ENCODE results near the gene NFIC. TPM values are rescaled to one million over a fixed set of nuclear protein-coding genes. Genes with fewer than 3 reads are reported as not detected.
"Not testable (repeated sequence)": the region's sequence is repeated elsewhere in the genome, so short reads cannot be mapped to it uniquely, and the experiment has no call there.

Gene NFIC
- total RNA-seq, 1 experiment from 2014 or later: 85.5 TPM

GRCh38 chr19:3452171-3452941 lies 86.0 kb downstream of the NFIC start:
- TF ChIP-seq, protein P1, sequence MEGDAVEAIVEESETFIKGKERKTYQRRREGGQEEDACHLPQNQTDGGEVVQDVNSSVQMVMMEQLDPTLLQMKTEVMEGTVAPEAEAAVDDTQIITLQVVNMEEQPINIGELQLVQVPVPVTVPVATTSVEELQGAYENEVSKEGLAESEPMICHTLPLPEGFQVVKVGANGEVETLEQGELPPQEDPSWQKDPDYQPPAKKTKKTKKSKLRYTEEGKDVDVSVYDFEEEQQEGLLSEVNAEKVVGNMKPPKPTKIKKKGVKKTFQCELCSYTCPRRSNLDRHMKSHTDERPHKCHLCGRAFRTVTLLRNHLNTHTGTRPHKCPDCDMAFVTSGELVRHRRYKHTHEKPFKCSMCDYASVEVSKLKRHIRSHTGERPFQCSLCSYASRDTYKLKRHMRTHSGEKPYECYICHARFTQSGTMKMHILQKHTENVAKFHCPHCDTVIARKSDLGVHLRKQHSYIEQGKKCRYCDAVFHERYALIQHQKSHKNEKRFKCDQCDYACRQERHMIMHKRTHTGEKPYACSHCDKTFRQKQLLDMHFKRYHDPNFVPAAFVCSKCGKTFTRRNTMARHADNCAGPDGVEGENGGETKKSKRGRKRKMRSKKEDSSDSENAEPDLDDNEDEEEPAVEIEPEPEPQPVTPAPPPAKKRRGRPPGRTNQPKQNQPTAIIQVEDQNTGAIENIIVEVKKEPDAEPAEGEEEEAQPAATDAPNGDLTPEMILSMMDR (IDR thresholded peaks at IDR 0.05; ENCODE audit: unreplicated experiment): no peak
- CTCF ChIA-PET: interaction anchor here (0.7 kb wide), 1 partner anchor 167 kb away, joined by 4 read pairs; no protein-coding TSS in a partner anchor
- Mint-ChIP-seq H3K27me3 (ENCODE audit: insufficient read depth, unreplicated experiment) (no peaks in the 10 kb centered on the region), H3K36me3 (ENCODE audit: insufficient read depth, unreplicated experiment) (peaks cover 92% of the 10 kb centered on the region), H3K9me3 (ENCODE audit: unreplicated experiment) (no peaks in the 10 kb centered on the region), H3K4me1 (ENCODE audit: insufficient read depth, unreplicated experiment) (peaks cover 7% of the 10 kb centered on the region), H3K27ac (ENCODE audit: low read depth, unreplicated experiment) (peak overlapping the region; percentile 97), H3K4me3 (ENCODE audit: unreplicated experiment) (no peak overlapping the region)
- intact Hi-C loops (cut with micrococcal nuclease): no loop called here
- POLR2A ChIA-PET: no interaction called here
- no peak for DNase-seq (ENCODE audit: unreplicated experiment)
- BruUV-seq (replicated peaks): no TSS peak

- DNase-seq (ENCODE audit: unreplicated experiment); H3K27me3 Mint-ChIP-seq (ENCODE audit: insufficient read depth, unreplicated experiment); H3K4me3 Mint-ChIP-seq (ENCODE audit: unreplicated experiment); intact Hi-C loops (cut with micrococcal nuclease); BruUV-seq (replicated peaks); CTCF ChIA-PET; H3K4me1 Mint-ChIP-seq (ENCODE audit: insufficient read depth, unreplicated experiment); H3K9me3 Mint-ChIP-seq (ENCODE audit: unreplicated experiment): not testable (repeated sequence)
- H3K27ac Mint-ChIP-seq (ENCODE audit: low read depth, unreplicated experiment): peak overlapping the region; percentile 97
- peaks cover 89% of the 10 kb centered on the region for H3K36me3 Mint-ChIP-seq (ENCODE audit: insufficient read depth, unreplicated experiment)
- POLR2A ChIA-PET: interaction anchor here (0.6 kb wide), 1 partner anchor 530 kb away, joined by 3 read pairs; no protein-coding TSS in a partner anchor
Observed at GRCh38 chr19:3452942-3453214, 86.5 kb downstream of the NFIC start.

GRCh38 chr19:3453840-3454239 lies 87.5 kb downstream of the NFIC start:
- TF ChIP-seq, protein P1 (IDR thresholded peaks at IDR 0.05; ENCODE audit: unreplicated experiment): no peak
- CTCF ChIA-PET: no interaction called here
- POLR2A ChIA-PET: interaction anchor here (0.6 kb wide), 1 partner anchor 529 kb away, joined by 3 read pairs; no protein-coding TSS in a partner anchor
- Mint-ChIP-seq H3K27me3 (ENCODE audit: insufficient read depth, unreplicated experiment) (no peaks in the 10 kb centered on the region), H3K4me1 (ENCODE audit: insufficient read depth, unreplicated experiment) (peaks cover 7% of the 10 kb centered on the region), H3K36me3 (ENCODE audit: insufficient read depth, unreplicated experiment) (peaks cover 86% of the 10 kb centered on the region), H3K9me3 (ENCODE audit: unreplicated experiment) (no peaks in the 10 kb centered on the region), H3K27ac (ENCODE audit: low read depth, unreplicated experiment) (no peak overlapping the region), H3K4me3 (ENCODE audit: unreplicated experiment) (no peak overlapping the region)
- no TSS peak for BruUV-seq (replicated peaks)
- DNase-seq (ENCODE audit: unreplicated experiment): no peak
- intact Hi-C loops (cut with micrococcal nuclease): no loop called here

GRCh38 chr19:3454656-3455392 lies 88.4 kb downstream of the NFIC start:
- no peak overlapping the region for H3K27ac Mint-ChIP-seq (ENCODE audit: low read depth, unreplicated experiment)
- no peak for DNase-seq (ENCODE audit: unreplicated experiment)
- no peak overlapping the region for H3K4me3 Mint-ChIP-seq (ENCODE audit: unreplicated experiment)
- intact Hi-C loops (cut with micrococcal nuclease): no loop called here
- peaks cover 86% of the 10 kb centered on the region for H3K36me3 Mint-ChIP-seq (ENCODE audit: insufficient read depth, unreplicated experiment)
- POLR2A ChIA-PET: interaction anchor here (0.6 kb wide), 1 partner anchor 33 kb away, joined by 5 read pairs; no protein-coding TSS in a partner anchor
- TF ChIP-seq, protein P1 (IDR thresholded peaks at IDR 0.05; ENCODE audit: unreplicated experiment): no peak
- CTCF ChIA-PET: interaction anchor here (1.0 kb wide), 1 partner anchor 23 kb away, joined by 4 read pairs; no protein-coding TSS in a partner anchor
- BruUV-seq (replicated peaks): no TSS peak
- H3K27me3 Mint-ChIP-seq (ENCODE audit: insufficient read depth, unreplicated experiment): no peaks in the 10 kb centered on the region
- H3K4me1 Mint-ChIP-seq (ENCODE audit: insufficient read depth, unreplicated experiment): peaks cover 7% of the 10 kb centered on the region
- H3K9me3 Mint-ChIP-seq (ENCODE audit: unreplicated experiment): no peaks in the 10 kb centered on the region

Data from MCF 10A (cell line).